Ascending aorta (tissue), 2 donors: ENCODE data around the gene DNAJC13. TPM values are rescaled to one million over a fixed set of nuclear protein-coding genes. Genes with fewer than 3 reads are reported as not detected.

Experiments
- DNase-seq, 2 donors: peaks; one replicate each; pipeline ENCODE4 v3.0.0-alpha.2; 2019; ENCODE audit warnings: low spot score in 2 of 2
- H3K27ac ChIP-seq, 2 donors: fragments of 200-600 bp; sonication (generic); one replicate each; pipeline ENCODE4 v1.5.1; 2016 to 2017; ENCODE audit warnings: mild to moderate bottlenecking in 1 of 2
- H3K27me3 ChIP-seq: fragments of 200-600 bp; sonication (generic); one replicate; pipeline ENCODE4 v1.5.1; 2017
- H3K36me3 ChIP-seq, 2 donors: fragments of 200-600 bp; sonication (generic); one replicate each; pipeline ENCODE4 v1.5.1; 2016
- H3K4me1 ChIP-seq, 2 donors: fragments of 200-600 bp; sonication (generic); one replicate each; pipeline ENCODE4 v1.5.1; 2016 to 2017; ENCODE audit warnings: mild to moderate bottlenecking in 1 of 2
- H3K4me3 ChIP-seq, 2 donors: fragments of 200-600 bp; sonication (generic); one replicate each; pipeline ENCODE4 v1.5.1; 2016 to 2017; ENCODE audit warnings: mild to moderate bottlenecking in 1 of 2
- H3K9me3 ChIP-seq, 2 donors: fragments of 200-600 bp; sonication (generic); one replicate each; pipeline ENCODE4 v1.5.1; 2016
- intact Hi-C: fragments of 100-400 bp; cut with DNase I; formaldehyde crosslinking; loops from one replicate; pipeline ENCODE4 v1.15.1; 2023
- total RNA-seq: library from RNA; depleted of rRNA; stranded (reverse); fragments of >200 nt; gene quantifications from one replicate; pipeline ENCODE4 v1.1.0, GENCODE V29; 2016
- TF ChIP-seq, protein P1 (sequence below), 3 experiments: fragments of 200-600 bp in 2 of 3; fragments of 450-650 bp in 1 of 3; sonication (generic) in 2 of 3; IDR thresholded peaks; one replicate each; pipeline ENCODE4 v1.5.1; 2016 to 2019; ENCODE audit warnings: antibody characterized with exemption in 3 of 3, mild to moderate bottlenecking in 1 of 3, moderate library complexity in 1 of 3

DNAJC13 gene
- total RNA-seq, 1 donor from 2014 or later, result 29.4 TPM

DNA sequence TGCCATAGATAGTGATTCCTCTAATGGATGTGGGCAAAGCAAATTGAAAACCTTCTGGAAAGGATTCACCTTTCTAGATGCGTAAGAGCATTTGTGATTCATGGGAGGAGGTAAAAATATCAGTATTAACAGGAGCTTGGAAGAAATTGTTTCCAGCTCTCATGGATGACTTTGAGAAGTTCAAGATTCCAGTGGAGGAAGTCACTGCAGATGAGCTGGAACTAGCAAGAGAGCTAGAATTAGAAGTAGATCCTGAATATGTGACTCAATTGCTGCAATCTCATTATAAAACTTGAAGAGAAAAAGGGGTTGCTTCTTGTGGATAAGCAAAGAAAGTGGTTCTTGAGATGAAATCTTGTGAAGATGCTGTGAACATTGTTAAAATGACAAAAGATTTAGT lies 91.8 kb downstream of the DNAJC13 start:
- TF ChIP-seq, protein P1, sequence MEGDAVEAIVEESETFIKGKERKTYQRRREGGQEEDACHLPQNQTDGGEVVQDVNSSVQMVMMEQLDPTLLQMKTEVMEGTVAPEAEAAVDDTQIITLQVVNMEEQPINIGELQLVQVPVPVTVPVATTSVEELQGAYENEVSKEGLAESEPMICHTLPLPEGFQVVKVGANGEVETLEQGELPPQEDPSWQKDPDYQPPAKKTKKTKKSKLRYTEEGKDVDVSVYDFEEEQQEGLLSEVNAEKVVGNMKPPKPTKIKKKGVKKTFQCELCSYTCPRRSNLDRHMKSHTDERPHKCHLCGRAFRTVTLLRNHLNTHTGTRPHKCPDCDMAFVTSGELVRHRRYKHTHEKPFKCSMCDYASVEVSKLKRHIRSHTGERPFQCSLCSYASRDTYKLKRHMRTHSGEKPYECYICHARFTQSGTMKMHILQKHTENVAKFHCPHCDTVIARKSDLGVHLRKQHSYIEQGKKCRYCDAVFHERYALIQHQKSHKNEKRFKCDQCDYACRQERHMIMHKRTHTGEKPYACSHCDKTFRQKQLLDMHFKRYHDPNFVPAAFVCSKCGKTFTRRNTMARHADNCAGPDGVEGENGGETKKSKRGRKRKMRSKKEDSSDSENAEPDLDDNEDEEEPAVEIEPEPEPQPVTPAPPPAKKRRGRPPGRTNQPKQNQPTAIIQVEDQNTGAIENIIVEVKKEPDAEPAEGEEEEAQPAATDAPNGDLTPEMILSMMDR (IDR thresholded peaks at IDR 0.05), result no peak
- Histone ChIP-seq H3K4me1 (no peaks in the 10 kb centered on the region), H3K9me3 (no peaks in the 10 kb centered on the region), H3K27me3 (no peaks in the 10 kb centered on the region), H3K4me3 (no peak overlapping the region), H3K36me3 (peaks cover 40 to 69% of the 10 kb centered on the region in 2 donors), H3K27ac (no peak overlapping the region)
- intact Hi-C loops, result no loop called here
- no peak for DNase-seq

DNA sequence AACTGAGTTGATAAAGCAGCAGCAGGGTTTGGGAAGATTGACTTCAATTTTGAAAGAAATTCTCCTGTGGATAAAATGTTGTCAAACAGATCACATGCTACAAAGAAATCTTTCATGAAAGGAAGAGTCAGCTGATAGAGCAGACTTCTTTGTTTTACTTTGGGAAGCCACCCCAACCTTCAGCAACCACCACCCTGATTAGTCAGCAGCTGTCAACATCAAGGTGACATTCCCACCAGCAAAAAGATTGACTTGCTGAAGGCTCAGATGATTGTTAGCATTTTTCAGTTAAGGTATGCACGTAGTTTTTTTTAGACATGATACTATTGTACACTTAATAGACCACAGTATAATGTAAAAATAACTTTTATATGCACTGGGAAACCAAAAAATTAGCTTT lies 92.2 kb downstream of the DNAJC13 start:
- TF ChIP-seq, protein P1 (IDR thresholded peaks at IDR 0.05), result no peak
- H3K27ac ChIP-seq, result no peak overlapping the region
- no peak overlapping the region for H3K4me3 ChIP-seq
- intact Hi-C loops, result no loop called here
- no peaks in the 10 kb centered on the region for H3K27me3 ChIP-seq
- peaks cover 44 to 65% of the 10 kb centered on the region in 2 donors for H3K36me3 ChIP-seq
- no peaks in the 10 kb centered on the region for H3K9me3 ChIP-seq
- no peak for DNase-seq
- H3K4me1 ChIP-seq, result no peaks in the 10 kb centered on the region

DNA sequence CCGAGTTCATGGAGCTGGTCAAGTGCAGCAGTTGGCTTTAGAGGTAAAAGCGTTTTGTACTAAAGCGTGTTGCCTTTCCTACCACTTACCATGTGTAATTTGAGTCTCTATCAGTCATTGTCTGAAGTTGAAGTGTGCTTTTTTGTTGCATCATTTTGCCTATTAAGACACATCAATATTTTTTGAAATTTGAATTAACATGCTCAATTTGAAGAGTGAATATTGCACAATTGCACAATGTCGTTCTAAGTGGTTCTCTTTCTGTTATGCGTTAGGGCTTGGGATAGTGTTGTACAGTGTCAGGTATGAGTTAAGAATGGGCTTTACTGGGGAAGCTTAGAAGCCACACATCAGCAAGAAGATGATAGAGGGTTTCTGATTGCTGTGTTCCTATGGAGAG lies 95.8 kb downstream of the DNAJC13 start:
- no peaks in the 10 kb centered on the region for H3K27me3 ChIP-seq
- H3K4me1 ChIP-seq, result no peaks in the 10 kb centered on the region
- H3K4me3 ChIP-seq, result no peak overlapping the region
- DNase-seq, result no peak
- H3K9me3 ChIP-seq, result no peaks in the 10 kb centered on the region
- peaks cover 43 to 75% of the 10 kb centered on the region in 2 donors for H3K36me3 ChIP-seq
- H3K27ac ChIP-seq, result no peak overlapping the region
- TF ChIP-seq, protein P1 (IDR thresholded peaks at IDR 0.05), result no peak
- intact Hi-C loops, result no loop called here

DNA sequence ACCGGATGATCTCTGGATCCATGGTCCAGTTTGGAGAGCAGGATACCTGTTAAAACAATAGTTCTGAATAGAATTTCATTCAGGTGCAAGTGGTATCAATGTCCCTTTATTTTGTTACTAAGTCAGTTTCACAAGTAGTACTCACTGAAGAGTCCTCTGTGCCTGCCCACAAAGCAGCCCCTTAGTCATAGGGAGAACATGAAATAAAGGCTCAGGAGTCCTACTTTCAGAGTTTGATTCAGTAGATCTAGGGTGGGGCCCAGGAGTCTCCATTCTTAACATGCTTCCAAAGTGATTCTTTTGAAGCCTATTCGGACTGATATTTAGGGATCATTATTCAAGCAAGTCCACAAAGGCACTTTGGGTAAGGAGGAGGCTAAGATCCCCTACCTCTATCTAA lies 100.0 kb downstream of the DNAJC13 start:
- intact Hi-C loops, result no loop called here
- Histone ChIP-seq H3K36me3 (peaks cover 51 to 55% of the 10 kb centered on the region in 2 donors), H3K9me3 (no peaks in the 10 kb centered on the region), H3K4me1 (no peaks in the 10 kb centered on the region), H3K27me3 (no peaks in the 10 kb centered on the region), H3K27ac (no peak overlapping the region), H3K4me3 (no peak overlapping the region)
- TF ChIP-seq, protein P1 (IDR thresholded peaks at IDR 0.05), result no peak
- DNase-seq, result no peak

DNA sequence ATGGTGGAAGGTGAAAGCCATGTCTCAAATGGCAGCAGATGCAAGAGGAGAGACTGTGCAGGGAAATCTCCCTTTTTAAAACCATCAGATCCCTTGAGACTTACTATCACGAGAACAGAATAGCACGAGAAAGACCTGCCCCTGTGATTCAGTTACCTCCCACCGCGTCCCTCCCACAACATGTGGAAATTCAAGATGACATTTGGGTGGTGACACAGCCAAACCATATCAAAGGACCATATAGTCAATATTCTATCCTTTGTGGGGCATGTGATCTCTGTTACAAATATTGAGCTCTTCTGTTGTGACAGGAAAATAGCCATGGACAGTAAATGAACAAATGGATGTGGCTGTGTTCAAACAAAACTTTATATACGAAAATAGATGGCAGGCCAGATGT lies 102.6 kb downstream of the DNAJC13 start:
- DNase-seq, result no peak
- Histone ChIP-seq H3K27ac (no peak overlapping the region), H3K36me3 (peaks cover 53 to 56% of the 10 kb centered on the region in 2 donors), H3K9me3 (no peaks in the 10 kb centered on the region), H3K4me3 (no peak overlapping the region), H3K27me3 (no peaks in the 10 kb centered on the region), H3K4me1 (no peaks in the 10 kb centered on the region)
- intact Hi-C loops, result no loop called here
- TF ChIP-seq, protein P1 (IDR thresholded peaks at IDR 0.05), result no peak

DNA sequence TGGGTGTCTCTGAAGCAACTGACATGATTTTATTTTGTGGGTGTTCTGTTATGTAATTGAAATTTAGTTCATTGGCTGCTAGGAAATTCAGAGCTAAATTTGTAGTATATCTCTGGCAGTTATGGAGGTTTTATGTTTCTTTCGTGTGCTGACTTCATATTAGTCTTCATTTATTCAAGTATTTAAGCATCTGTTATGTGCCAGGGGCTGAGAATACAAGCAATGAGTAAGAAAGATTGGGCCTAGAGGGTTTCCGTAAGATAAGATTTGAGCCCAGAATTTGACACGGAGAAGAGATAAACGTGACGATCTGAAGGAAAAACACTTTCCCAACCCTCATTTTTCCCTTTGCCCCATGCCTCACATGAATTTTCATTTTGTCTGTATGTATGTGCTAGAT lies 104.6 kb downstream of the DNAJC13 start:
- H3K4me3 ChIP-seq, result peak overlapping the region in 1 of 2 donors; percentile 6
- no peak for DNase-seq
- intact Hi-C loops, result no loop called here
- H3K4me1 ChIP-seq, result no peaks in the 10 kb centered on the region
- H3K27ac ChIP-seq, result peak overlapping the region in 1 of 2 donors; percentile 2
- H3K36me3 ChIP-seq, result peaks cover 59 to 63% of the 10 kb centered on the region in 2 donors
- H3K9me3 ChIP-seq, result no peaks in the 10 kb centered on the region
- TF ChIP-seq, protein P1 (IDR thresholded peaks at IDR 0.05), result no peak
- H3K27me3 ChIP-seq, result no peaks in the 10 kb centered on the region
